Stimulated activated CD8-positive, alpha-beta memory T cell treated with anti-CD3 and anti-CD28 coated beads, Interleukin-7, amount 100 ng/mL, for 4 hours (primary cell): ENCODE data around the gene SUPT7L.
"Not testable (repeated sequence)": the region's sequence is repeated elsewhere in the genome, so short reads cannot be mapped to it uniquely, and the experiment has no call there.

Source experiments
- DNase-seq, 2 donors: peaks; one replicate each; pipeline ENCODE4 v3.0.0-alpha.2; 2020; ENCODE audit warnings: low read depth in 2 of 2

The SUPT7L gene

DNA sequence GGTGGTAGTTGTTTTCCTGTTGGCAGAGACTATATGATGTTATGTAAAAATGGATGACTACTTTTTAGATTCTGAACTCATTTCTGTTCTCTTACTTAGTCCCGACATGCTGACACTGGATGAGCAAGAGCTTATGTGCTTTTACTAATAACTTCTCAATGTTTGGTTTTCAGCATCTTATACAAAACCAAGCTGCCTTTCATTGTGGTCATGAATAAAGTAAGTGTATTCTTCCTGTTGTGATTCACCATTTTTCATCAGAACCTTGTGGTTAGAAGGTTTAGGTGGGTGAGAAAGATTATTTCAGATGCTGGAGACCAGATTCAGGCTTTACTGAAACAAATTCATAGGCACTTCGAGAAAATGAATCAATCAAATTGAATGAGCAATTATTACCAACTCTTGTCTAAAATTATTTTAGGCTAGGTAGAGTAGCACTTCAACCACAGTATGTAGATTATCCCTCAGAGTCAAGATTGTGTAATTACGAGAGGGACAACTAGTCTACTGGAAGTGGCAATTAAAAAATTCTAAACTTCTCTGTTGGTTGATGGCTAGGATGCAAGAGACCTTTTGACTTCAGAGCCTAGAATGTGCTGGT lies 25.3 kb downstream of the SUPT7L start:
- no peak for DNase-seq

GRCh38 chr2:27636766-27637165 lies 26.6 kb downstream of the SUPT7L start:
- DNase-seq: no peak

GRCh38 chr2:27634291-27634690 lies 29.1 kb downstream of the SUPT7L start:
- DNase-seq: no peak

DNA sequence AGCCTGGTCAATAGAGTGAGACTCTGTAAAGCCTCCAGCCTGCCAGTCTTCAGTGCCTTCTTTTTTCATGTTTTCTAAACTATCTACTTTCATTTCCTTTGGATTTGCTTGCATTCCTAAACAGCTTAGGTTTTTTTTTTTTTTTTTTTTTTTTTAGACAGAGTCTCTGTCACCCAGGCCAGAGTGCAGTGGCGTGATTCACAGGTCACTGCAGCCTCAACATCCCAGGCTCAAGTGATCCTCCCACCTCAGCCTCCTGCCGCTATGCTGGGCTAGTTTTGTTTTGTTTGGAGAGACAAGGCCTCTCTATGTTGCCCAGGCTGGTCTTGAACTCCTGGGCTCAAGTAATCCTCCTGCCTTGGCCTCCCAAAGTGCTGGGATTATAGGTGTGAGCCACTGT lies 33.2 kb downstream of the SUPT7L start:
- not testable (repeated sequence) for DNase-seq

GRCh38 chr2:27628767-27629709 lies 34.4 kb downstream of the SUPT7L start, which contains the start of the genes CCDC121 and GPN1:
TSS of gene CCDC121 (minus strand) at chr2:27629012. CDS start at chr2:27627799, 1,213 bp downstream.
TSS of gene GPN1 (plus strand) at chr2:27629050. CDS start at chr2:27629059, 9 bp downstream.
- peak; percentile 95 for DNase-seq

DNA sequence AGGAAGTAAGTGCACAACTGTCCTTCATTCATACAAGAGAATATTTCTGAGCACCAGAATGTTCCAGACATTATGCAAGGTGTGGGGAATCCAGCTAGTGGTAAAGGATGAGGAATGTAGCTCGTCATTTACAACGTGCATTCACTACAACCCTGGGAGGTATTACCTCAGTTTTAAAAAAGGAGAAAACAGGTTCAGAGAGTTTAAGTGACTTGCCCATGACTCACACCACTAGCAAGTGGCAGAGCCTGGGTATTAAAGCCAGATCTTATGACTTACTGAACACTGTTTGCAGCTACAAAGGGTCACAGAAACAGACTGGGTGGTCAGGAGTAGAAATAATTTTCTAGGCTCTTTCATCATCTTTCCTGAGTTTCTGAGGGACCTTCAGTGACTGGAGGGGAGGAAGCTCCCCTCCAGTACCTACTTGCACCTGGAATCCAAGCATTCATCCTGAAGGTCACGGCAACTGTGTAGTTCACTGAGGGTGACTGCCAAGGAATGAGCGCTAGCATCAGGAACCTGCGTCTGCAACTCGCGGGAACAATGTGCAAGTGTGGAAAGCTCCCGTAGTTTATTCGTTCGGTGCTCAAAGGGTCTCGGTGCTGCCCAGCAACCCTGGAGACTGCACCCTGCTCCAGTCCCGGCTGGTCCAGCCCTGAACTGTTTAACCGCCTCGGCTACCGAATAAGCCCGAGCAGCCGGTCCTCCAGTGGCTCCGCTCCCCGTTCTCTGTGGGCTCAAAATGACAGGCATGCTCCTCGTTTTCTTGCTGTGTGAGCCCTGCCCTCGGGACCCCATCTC lies 35.2 kb downstream of the SUPT7L start:
- DNase-seq: no peak

GRCh38 chr2:27626921-27627320 lies 36.5 kb downstream of the SUPT7L start:
- not testable (repeated sequence) for DNase-seq

GRCh38 chr2:27626323-27626722 lies 37.1 kb downstream of the SUPT7L start:
- DNase-seq: not testable (repeated sequence)

- DNase-seq: no peak
Observed at GRCh38 chr2:27624943-27625342, 38.5 kb downstream of the SUPT7L start.

GRCh38 chr2:27622921-27623384 lies 40.5 kb downstream of the SUPT7L start:
- DNase-seq: no peak

DNA sequence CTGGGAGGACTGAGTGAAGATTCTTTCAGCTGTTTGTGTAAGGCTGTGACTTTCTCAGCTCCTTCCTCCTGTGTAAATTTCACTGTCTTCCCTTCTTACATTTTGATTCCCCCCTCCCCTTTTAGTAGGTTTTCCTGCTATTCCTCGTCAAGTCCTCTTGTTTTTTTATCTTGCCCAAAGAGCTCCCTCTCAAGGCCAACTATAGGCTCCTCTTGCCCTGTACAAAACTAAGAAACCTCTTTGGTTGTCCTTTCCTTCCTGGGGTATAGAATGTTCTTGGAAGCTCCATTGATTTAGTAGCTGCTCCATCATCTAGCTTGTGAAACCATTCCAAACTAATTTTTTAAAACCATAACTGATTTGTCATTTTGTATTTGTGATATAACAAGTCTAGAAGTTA lies 41.9 kb downstream of the SUPT7L start:
- DNase-seq: no peak

DNA sequence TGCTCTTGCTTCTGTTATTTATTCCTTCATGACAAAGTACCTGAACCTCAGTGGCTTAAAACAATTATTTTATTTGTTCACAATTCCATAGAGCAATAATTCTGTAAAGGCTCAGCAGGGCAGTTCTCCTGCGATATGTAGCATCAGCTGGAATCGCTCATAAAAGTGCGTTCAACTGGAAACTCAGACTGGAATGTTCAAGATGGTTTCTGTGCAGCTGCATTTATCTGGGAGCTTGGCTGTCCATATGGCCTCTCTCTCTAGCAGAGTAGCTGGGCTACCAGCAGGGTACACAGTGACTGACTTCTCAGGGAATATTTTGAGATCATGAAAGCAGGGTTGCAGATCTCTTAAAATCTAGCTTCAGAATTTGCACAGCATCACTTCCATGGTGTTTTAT lies 48.1 kb downstream of the SUPT7L start:
- DNase-seq: no peak

DNA sequence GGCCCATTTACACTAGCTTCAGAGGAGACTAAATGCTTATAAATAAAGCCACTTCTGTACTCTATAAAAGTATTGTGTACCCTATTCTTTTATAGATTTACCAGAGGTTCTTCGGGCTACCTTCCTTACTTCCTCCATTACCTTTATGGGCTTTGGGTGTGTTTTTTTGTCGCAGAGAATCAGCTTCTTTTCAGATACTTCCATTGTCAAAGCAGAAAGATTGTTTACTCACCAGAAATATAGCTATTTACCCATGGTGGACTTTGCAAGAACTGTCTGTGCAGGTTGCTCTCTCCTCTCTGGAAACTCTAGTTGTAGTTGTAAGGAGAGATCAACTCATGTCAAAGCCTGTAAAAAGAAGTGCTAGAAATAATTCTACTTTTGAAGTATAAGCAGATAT lies 49.4 kb downstream of the SUPT7L start:
- no peak for DNase-seq

- DNase-seq: no peak
Observed at GRCh38 chr2:27606611-27607010, 56.8 kb downstream of the SUPT7L start.
